Mucosa of gallbladder (tissue), 1 donor: ENCODE measurements around the gene NME4. TPM values are rescaled to one million over a fixed set of nuclear protein-coding genes. Genes with fewer than 3 reads are reported as not detected.

Source experiments
- DNase-seq: peaks from one replicate; pipeline ENCODE4 v3.0.0-alpha.2; 2020; ENCODE audit warnings: low spot score
- total RNA-seq: library from RNA; stranded (reverse); gene quantifications from one replicate; pipeline ENCODE4 v1.2.1, GENCODE V29; 2021
- donor health status: DM: no; HTN: no; CAD: no.

Gene NME4
- total RNA-seq, 1 donor from 2014 or later, result 105 TPM

GRCh38 chr16:363110-363765 lies 33.8 kb upstream of the NME4 start:
- no peak for DNase-seq

- DNase-seq, result no peak
Observed at GRCh38 chr16:363766-364490, 33.1 kb upstream of the NME4 start.

GRCh38 chr16:364595-365491 lies 32.2 kb upstream of the NME4 start:
- DNase-seq, result no peak

- no peak for DNase-seq
Observed at GRCh38 chr16:366476-366875, 30.5 kb upstream of the NME4 start.

- no peak for DNase-seq
Observed at GRCh38 chr16:367333-367903, 29.6 kb upstream of the NME4 start.

GRCh38 chr16:368388-369158 lies 28.4 kb upstream of the NME4 start:
- DNase-seq, result no peak

- no peak for DNase-seq
Observed at GRCh38 chr16:369275-369865, 27.6 kb upstream of the NME4 start.

- DNase-seq, result no peak
Observed at GRCh38 chr16:369866-370436, 27.0 kb upstream of the NME4 start.

- peak; percentile 97 for DNase-seq
Observed at GRCh38 chr16:370443-370842, 26.6 kb upstream of the NME4 start, which contains the start of gene MRPL28. TSS of gene MRPL28 (minus strand) at chr16:370538. CDS start at chr16:370218, 320 bp downstream.

- no peak for DNase-seq
Observed at GRCh38 chr16:370979-371514, 26.0 kb upstream of the NME4 start.

- no peak for DNase-seq
Observed at GRCh38 chr16:371515-372301, 25.3 kb upstream of the NME4 start.

GRCh38 chr16:372302-372983 lies 24.6 kb upstream of the NME4 start:
- DNase-seq, result no peak

- no peak for DNase-seq
Observed at GRCh38 chr16:373020-373598, 23.9 kb upstream of the NME4 start.

- no peak for DNase-seq
Observed at GRCh38 chr16:373848-374615, 23.0 kb upstream of the NME4 start.

- DNase-seq, result no peak
Observed at GRCh38 chr16:374616-374926, 22.4 kb upstream of the NME4 start.

- no peak for DNase-seq
Observed at GRCh38 chr16:375212-375611, 21.8 kb upstream of the NME4 start.

GRCh38 chr16:375927-376816 lies 20.8 kb upstream of the NME4 start:
- DNase-seq, result no peak
